Measurements from ENCODE around the gene HAO1.

HAO1 gene

DNA sequence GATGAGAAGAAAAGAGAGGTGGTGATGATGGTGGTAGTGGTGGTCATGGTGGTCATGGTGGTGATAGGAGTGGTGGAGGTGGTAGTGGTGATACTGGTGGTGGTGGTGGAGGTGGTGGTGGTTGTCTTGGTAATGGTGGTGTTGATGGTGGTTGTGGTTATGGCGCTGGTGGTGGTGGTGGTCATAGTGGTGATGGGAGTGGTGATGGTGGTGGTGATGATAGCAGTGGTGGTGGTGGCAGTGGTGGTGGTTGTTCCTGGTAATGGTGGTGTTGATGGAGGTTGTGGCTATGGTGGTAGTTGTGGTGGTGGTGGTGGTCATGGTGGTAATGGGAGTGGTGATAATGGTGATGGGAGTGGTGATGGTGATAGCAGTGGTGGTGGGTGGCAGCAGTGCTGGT is 36.8 kb downstream of the HAO1 start:
- Mint-ChIP-seq H3K27me3 (ENCODE audit: low read depth) (no peaks in the 10 kb centered on the region), H3K27ac (no peak overlapping the region), H3K36me3 (ENCODE audit: low read depth) (no peaks in the 10 kb centered on the region), H3K9me3 (no peaks in the 10 kb centered on the region), H3K4me3 (no peak overlapping the region), H3K4me1 (no peaks in the 10 kb centered on the region)
- TF ChIP-seq CTCF (IDR thresholded peaks at IDR 0.05; ENCODE audit: unreplicated experiment in 3 of 3), result no peak

DNA sequence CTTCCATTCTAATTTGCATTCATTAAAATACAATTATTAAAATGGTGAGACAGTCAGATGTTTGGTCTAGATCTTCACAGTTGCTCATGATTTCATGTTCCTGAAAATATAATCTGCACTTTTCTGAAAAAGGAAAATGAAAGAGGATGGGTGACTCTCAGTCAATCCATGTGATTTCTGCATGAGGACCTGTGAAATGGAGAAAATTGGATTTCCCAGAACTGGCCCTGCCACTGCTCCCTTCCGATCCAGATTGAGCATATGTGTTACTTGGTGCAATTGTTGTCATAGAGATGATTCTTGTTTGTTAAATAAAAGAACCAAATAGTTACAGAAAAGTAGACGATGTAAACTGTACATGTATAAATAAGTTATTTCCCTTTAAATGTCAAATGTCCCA is 37.4 kb downstream of the HAO1 start:
- Mint-ChIP-seq H3K9me3 (no peaks in the 10 kb centered on the region), H3K4me3 (no peak overlapping the region), H3K36me3 (ENCODE audit: low read depth) (no peaks in the 10 kb centered on the region), H3K4me1 (no peaks in the 10 kb centered on the region), H3K27me3 (ENCODE audit: low read depth) (no peaks in the 10 kb centered on the region), H3K27ac (no peak overlapping the region)
- TF ChIP-seq CTCF (IDR thresholded peaks at IDR 0.05; ENCODE audit: unreplicated experiment in 3 of 3), result no peak

DNA sequence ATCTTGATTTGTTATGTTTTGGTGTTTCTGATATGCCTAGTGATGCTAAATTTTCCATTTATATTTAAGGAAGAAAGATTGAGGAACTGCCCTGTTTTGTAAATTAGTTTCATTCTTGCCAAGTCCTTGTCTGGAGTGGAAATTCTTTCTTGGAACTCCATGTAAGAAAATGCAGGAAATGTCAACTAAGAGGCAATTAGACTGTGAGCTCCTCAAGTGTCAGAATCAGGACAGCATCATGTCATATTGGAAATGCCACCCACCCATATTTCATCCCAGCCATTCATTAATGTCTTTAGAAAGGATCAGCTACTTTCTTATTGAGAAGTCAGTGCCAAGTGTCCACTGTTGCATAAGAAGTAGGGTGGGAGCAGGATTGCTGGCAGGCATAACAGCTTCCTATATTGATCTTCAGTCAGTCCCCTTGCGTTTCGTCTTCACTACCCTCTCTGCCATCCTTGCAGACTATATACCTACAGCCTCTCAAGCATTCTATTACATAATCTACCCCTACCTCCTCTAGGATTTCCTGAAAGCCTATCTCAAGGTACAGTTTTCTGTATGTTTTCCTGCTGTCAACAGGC is 42.4 kb downstream of the HAO1 start:
- no peaks in the 10 kb centered on the region for H3K4me1 Mint-ChIP-seq
- TF ChIP-seq CTCF (IDR thresholded peaks at IDR 0.05; ENCODE audit: unreplicated experiment in 3 of 3), result no peak
- H3K9me3 Mint-ChIP-seq, result no peaks in the 10 kb centered on the region
- H3K4me3 Mint-ChIP-seq, result no peak overlapping the region
- H3K27ac Mint-ChIP-seq, result no peak overlapping the region
- no peaks in the 10 kb centered on the region for H3K27me3 Mint-ChIP-seq (ENCODE audit: low read depth)
- no peaks in the 10 kb centered on the region for H3K36me3 Mint-ChIP-seq (ENCODE audit: low read depth)

- Mint-ChIP-seq H3K27ac (no peak overlapping the region), H3K4me1 (no peaks in the 10 kb centered on the region), H3K4me3 (no peak overlapping the region), H3K36me3 (ENCODE audit: low read depth) (no peaks in the 10 kb centered on the region), H3K9me3 (no peaks in the 10 kb centered on the region), H3K27me3 (ENCODE audit: low read depth) (no peaks in the 10 kb centered on the region)
- no peak for TF ChIP-seq CTCF (IDR thresholded peaks at IDR 0.05; ENCODE audit: unreplicated experiment in 3 of 3)
Measured at GRCh38 chr20:7893014-7893730, 47.1 kb downstream of the HAO1 start.

DNA sequence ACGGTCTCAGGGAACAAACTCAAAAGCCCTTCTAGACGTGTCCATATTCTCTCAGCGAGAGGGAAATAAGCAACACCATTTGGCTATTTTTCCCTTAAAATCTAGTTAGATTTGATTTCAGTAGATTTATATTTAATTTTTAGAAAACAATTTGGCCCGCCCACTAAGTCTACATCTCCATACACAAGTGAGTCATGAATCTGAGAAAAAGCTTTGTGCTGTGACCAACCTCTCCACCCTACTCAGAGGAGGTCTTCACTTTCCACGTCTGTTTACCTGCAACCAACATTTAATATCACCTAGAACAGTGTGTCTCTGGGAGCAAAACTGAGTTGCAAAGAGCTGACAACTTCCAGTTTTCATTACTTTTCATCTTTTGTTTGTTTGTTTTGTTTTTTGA is 48.6 kb downstream of the HAO1 start:
- Mint-ChIP-seq H3K27me3 (ENCODE audit: low read depth) (no peaks in the 10 kb centered on the region), H3K36me3 (ENCODE audit: low read depth) (no peaks in the 10 kb centered on the region), H3K27ac (no peak overlapping the region), H3K4me3 (no peak overlapping the region), H3K4me1 (no peaks in the 10 kb centered on the region), H3K9me3 (no peaks in the 10 kb centered on the region)
- no peak for TF ChIP-seq CTCF (IDR thresholded peaks at IDR 0.05; ENCODE audit: unreplicated experiment in 3 of 3)

DNA sequence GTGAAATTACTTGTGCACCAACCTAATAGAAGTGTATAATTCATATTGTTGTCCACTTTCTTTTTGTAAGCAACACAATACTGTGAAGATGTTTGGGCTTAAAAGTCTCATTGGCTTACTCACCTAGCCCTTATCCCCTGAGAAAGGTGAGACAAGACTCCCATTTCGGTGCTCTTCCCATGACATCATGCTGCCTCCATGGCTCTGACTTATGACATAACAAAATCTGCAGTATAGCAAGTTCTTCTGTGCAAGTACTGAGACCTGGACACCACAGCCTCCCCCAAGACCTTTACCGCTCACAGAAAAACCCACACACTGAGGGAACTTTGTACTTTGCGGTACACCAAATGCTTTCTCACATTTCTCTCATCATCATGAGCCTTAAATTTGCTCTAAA is 50.5 kb downstream of the HAO1 start:
- Mint-ChIP-seq H3K4me3 (no peak overlapping the region), H3K36me3 (ENCODE audit: low read depth) (no peaks in the 10 kb centered on the region)
- no peak for TF ChIP-seq CTCF (IDR thresholded peaks at IDR 0.05; ENCODE audit: unreplicated experiment in 3 of 3)

More for the DNA sequence above, 50.5 kb downstream of the HAO1 start:
- no peaks in the 10 kb centered on the region for H3K4me1 Mint-ChIP-seq
- H3K27me3 Mint-ChIP-seq (ENCODE audit: low read depth), result no peaks in the 10 kb centered on the region
- no peak overlapping the region for H3K27ac Mint-ChIP-seq
- no peaks in the 10 kb centered on the region for H3K9me3 Mint-ChIP-seq

Data from nephron (organoid).